Stimulated activated CD8-positive, alpha-beta memory T cell treated with anti-CD3 and anti-CD28 coated beads, Interleukin-12 subunit alpha, Interleukin-12 subunit beta, amount 100 ng/mL, for 4 hours (primary cell): ENCODE measurements around the gene OCA2.

ENCODE experiments used
- DNase-seq: peaks from one replicate; pipeline ENCODE4 v3.0.0-alpha.2; 2020; ENCODE audit warnings: low read depth

Gene OCA2

DNA sequence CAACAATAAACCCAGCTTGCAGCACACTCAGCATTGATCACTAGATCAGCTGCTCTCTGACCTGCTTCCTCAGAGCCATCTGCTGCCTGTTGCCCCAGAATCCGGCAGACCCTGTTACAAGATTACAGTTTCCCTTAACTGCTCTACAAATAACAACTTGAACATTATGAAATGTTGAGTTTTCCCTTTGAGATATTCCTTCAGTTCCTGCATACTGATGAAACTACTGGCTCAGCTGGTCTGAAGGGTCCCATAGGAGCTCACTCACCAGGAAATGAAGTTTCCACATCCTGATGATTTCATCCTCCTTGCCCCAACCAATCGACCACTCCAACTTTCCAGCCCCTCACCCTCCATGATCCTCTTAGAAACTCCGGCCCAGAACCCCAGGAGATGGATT is 281.9 kb downstream of the OCA2 start:
- DNase-seq, result no peak

DNA sequence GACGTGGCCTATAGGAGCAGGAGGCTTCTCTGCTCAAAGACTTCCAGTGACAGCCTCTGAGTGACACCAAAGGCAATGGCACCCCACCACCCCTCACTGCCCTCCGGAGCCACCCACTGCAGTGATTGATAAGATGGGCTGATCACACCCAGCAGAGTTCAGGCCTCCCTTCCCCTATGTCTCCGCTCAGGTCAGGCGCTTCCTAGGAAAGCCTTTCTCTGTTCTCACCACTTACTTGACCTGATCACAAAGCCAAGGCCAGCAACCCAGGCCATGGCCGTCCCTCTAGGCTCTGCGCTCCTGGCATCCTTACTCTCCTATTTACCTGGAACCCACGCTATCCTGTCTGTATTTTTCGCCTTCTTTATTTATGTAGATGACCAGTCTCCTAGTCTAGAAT is 282.3 kb downstream of the OCA2 start:
- no peak for DNase-seq

DNA sequence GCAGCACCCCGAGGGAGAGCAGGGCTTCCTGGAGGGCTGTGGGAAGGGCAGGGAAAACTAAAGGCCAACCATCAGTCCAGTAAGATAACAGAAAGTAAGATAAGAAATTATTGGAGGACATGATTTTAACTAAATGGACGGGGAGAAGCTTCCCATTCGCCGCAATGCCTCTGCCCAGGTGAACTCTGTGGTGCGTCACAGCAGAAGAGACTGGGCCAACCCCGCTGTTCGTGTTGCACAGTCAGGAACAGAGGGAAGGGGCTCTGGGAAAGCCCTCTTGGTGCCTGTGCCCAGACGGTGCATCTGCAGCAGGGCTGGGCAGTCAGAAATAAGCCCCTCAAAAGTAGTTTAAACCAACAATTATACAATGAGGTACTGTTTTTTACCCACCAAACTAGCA is 284.1 kb downstream of the OCA2 start:
- DNase-seq, result no peak

DNA sequence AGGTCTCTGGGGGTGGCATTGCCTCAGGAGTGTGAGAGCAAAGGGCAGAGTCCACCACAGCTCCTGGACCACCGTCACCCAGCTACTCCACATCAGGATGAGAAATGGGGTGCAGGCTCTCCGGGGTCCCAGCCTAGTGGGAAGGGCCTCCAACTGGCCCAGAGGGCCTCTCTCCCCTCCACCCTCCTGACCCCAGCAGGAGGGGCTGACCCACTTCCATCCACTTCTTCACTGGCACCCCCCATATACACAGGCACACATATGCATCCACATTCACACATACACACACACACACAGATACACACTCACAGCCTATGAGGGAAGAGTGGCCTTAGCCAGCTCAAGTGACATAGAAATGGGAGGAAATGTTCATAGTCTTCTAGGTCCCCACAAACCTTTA is 286.0 kb downstream of the OCA2 start:
- DNase-seq, result no peak

DNA sequence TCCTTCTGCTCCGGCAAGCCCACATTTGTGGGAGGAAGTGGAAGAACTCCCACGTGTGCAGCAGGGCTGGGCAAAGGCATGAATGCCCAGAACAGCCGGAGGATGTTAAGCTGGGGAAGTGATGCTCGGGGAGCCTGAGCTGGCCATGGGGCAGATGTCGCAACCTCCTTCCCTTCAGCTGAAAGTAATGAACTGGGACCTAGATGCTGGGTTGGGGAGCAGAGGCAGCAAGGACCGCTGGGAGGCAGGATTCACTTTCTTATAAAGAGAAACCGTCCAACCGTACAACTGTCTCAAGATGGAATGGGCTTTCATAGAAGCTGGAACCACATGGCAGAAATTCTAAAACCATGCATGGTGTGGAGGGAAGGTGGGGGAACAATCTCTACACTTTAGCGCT is 290.9 kb downstream of the OCA2 start:
- DNase-seq, result no peak

DNA sequence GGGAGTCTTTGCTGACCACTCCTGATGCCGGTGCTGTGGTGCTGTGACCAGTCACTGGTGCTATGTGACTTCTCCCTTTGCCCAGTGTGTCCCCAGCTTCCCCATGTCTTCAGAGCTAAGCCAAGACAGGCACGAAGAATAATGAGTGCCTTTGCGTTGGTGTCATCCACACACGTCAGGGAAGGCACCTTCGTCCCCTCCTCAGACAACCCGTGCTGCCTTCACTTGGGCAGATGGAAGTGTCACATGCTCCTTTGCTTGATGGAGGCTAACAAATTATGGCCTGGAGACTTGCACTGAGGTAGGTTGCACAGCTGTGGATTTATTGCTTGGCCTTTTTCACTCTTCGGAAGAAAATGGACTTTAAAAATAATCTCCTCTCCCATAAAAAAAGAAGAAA is 291.8 kb downstream of the OCA2 start:
- no peak for DNase-seq

DNA sequence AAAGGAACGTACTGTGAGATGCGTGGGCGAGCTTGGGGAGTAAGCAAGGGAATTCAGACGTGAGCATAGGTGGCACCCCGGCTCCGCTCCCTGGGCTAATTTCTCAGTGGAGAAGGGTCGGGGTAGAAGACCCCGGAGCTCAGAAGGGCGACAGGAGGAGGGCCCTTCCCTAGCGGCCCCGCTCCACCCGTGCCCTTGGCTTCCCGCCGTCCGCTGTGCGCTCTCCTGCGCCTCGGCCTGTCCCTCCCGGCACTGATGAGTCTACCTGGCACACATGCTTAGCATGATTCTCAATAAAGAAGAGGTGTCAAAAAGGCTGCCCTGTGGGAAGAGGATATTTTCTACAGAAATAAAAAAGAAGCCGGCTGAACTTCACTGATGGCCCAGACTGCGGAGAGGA is 292.7 kb downstream of the OCA2 start:
- no peak for DNase-seq

DNA sequence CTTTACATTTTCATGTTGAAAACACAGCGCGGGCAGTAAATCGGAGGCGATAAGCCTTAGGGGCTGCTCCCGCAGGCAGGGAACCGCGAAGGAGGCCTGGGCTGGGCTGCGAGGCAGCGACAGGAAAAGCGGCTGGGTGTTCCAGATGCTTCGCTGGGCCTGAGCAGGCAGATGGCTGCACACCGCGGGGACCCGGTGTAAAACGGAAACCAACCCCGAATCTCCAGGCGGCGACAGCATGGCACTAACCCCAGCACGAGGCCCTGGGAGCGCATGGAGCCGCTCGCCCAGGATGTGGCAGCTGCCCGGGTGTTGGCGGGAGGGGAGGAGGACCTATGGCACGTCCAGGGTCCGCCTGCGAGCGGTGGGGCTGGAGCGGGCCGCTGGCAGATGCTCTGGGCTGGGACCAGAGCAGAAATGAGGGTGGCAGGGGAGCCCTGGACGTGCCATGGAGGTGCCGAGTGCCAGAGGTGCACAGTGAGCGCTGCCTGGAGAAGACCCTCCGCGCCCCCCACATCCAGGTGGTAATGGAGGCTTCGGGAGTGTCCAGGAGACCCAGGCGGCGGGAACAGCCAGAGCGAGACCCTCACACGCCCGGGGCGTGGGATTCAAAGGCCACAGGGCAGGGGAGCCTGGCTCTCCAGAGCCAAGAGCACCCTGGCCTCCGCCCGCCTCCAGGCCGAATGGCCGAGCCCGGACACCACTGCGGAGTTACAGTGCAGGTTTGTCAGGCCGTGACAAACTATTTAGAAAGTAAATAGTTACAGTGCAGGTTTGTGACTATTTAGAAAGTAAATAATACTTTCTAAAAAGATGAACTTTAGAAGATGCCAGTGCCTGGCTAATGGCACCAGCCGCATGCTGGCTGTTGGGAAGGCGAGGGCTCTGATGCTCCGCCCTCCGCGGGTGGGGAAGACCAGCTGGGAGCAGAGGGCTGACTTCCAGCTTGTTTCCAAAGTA is 293.6 kb downstream of the OCA2 start:
- no peak for DNase-seq

DNA sequence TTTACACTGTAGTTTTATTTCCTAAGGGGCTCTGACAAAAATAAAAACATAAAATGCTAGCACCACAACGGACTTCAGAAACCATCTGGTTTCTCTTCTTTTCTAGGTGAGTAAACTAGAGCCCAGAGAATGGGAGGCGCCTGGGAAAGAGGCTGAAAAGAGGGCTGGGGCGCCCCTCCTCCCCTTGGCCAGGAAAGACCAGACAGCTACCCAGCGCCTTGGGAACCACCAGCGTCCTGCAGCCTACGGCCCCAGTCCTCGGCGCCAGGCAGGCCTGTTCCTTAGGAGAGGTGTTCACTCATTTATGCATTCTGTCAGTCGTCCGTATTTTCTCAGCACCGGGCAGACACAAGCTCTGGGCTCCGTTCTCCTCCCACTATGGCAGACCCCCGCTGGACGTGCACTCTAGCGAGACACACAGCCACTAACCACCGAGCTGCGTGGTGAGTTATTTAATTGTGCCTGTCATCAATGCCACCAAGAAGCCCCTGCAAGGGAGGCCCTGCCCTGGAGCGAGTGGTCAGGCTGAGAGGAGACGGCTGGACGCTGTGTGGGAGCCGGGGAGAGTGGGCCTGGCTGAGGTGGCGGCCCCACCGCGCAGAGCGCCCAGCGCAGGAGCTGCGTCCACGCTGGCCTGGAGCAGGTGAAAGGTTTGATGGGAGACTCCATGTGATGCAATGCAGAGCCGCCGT is 294.4 kb downstream of the OCA2 start:
- DNase-seq, result no peak

DNA sequence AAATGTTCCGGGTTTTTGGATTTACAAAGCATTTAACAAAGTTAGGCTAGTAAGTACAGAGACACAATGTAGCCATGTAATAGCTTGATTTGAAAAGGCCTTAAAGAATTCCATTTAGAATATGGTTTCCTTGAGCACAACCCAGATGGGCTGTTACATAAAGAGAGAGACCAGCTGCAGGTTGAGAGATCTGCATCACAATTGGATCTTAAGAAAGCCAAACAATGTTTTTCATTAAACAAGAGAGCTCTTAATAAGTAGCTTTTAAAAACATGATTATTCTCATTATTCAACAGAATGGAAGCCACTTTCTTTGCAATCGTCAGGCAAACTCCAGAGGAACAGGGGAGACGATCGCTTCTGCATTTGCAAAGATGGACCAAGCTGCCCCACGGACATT is 300.3 kb downstream of the OCA2 start:
- no peak for DNase-seq

DNA sequence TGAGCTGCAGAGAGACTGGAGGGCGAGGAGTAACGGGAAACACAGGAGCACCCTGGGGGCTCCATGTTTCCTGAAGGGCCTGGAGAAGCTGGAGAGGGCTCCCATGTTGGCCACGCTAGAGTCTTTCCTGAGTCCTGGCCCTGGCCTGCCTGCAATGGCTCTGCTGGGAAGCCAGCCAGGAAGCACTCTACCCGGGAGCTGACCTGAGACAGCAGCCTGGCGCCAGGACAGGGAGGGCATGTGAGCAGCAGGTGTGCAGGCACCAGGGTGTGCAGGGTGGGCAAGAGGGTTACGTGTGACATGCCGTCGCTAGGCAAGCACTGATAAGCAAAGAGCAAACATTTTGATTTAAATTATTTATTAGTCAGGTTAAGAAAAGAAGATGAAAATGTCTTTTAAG is 301.4 kb downstream of the OCA2 start:
- no peak for DNase-seq

DNA sequence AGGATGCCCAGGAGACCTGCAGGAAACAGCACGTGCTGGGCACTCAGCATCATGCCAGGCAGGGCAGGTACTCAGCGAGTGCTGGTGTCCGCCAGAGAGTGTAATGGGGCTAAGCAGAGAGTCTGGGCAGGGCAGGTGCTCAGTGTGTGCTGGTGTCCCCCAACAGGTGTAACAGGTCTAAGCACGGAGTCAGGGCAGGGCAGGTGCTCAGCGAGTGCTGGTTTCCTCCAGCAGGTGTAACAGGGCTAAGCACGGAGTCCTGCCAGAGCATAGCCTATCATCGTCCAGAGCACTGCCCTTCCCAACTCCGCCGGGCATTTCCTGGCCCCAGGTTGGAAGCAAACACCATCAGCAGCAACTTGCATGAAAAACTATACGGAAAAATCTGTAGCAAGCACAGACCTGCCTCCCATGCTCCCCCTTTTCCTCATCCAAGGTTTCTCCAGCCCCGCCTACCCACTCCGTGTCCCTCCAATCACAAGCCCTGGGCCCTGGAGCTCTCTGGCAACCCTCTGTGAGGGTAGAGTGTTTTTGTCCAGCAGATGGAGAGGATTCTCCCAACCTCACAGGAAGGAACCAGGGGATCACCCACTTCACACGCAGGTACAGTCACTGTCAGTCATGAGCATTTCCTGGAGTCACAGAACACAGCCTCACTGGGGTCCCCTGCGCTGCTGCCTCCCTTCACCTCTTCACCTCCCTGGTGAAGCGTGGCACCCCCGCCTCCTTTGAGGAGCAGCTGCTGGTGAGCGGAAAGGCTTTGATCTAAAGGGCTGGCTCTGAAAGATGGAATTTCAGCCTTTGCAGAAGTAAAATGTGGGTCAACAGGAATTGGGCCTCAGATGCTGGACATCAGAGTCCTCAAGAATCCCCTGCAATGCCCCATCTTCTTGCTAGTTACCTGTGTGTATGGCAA is 302.5 kb downstream of the OCA2 start:
- DNase-seq, result no peak

DNA sequence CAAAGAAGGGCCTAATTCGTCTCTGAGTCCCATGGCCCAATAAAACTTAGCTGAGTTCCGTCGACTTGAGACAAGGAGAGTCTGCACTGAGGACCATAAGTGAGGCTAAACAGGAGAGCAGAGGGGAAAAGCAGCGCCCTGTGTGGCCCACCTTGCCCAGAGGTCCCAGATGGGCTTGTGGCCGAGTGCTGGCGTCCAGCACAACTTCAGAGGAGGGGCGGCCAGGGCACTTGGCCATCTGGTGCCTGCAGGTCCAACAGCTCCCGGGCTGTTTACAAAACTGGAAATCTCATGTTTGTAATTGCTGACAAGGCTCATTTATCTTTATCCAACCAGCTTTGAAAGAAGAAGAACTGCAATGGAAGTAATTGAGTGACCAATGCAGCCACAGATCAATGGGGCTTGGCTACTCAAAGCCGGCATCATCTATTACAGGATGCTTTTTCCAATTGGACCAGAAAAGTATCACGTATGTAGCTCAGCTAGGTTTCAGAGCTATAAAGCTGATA is 306.3 kb downstream of the OCA2 start:
- DNase-seq, result no peak

DNA sequence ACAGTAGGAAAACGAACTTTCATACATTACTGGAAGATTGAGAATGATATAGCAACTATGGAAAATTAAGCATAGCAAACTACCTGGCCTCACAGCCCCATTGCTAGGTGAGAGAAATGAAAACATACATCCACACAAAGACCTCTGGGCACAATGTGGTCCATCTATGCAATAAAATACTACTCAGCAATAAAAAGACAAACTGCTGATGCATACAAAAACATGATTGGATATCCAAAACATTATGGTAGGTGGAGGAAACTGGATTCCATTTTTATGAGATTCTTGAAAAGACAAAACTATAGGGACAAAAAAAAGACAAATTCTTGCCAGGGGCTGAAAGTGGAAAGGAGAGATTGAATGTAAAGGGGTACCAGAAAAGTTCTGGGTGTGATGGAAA is 308.8 kb downstream of the OCA2 start:
- DNase-seq, result no peak

DNA sequence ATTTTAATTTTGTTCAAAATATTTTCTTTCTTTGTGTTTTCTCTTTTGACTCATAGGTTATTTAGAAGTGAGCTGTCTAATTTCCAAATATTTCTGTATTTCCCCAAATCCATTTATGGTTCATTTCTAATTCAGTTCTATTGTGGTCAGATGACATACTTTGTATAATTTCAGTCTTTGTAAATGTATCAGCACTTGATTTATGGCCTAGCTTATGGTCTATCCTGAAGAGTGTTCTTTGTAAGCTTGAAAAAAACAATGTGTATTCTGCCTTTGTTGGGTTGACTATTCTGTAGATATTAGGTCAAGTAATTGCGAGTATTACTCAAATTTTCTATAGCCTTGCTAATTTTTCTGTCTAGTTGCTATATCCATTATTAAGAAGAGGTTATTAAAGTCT is 311.2 kb downstream of the OCA2 start:
- DNase-seq, result no peak

DNA sequence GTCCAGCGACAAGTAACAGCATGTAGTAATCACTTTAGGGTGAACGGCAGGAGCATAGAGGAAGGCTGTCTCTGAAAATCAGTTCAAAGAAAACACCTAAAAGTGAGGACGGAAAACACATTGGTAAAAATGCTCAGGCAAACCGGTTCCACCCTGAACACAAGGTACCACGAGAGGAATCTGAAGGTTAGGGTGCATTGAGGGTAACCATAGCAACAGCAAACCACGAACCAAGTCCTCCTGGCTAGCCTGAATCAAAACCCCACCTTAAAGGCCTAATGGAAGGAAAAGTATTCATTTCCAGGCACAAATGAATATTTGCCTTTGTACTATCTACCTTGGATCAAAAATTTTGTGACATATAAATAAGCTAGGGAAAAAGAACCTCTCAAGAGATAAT is 315.0 kb downstream of the OCA2 start:
- DNase-seq, result no peak

DNA sequence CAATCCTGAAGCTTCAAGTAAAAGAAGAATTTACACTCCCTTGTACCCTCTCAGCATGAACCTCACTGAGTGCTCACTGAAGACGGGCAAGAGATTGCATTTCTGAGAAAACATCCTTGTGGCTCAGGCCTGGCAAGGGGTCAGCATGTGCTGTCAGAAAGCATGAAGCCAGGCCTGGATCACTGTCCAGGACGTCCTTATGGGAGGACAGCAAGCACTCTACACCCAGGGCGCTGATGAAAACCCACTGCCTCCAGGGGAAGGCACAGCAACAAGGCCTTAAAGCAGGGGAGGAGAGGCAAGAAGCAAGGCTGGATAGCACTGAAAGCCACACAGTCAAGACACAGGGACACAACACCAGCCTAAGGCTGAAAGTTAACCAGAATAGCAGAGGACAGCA is 315.4 kb downstream of the OCA2 start:
- DNase-seq, result no peak

DNA sequence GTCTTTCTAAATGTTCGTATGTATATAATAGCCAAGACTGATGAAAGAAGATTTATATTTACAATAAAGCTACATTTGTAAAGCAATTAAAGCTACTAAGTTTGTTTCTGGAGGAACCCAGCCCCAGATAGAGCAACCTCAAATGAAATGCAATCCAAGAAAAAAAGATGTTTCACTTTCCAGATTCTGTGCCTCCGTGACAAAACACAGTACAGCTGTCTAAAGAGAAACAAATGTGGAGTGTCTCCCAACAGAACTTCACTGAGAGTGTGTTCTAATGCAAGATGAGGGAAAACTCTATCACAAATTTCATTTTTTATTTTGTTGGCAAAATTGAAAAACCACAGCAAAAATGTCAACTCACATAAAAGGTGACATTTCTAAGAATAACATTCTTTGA is 317.0 kb downstream of the OCA2 start:
- no peak for DNase-seq

DNA sequence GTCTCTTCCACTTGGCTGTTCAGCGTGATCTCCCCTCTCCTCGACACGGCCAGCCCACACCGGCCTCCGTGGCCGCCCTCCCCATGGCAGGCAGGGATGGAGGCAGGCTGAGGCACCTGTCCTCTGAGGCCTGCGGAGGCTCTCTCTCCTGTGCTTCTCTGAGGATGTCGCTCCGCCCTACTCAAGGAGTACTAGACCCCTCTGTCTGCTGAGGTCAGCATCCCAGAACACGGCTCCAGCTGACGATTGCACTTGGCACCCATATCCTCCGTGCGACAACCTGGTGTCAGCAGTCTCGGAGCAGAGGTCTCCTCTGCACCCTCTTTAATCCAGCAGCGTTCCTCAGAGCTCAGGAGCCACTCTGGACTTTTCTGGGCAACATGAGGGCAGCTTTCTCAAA is 322.6 kb downstream of the OCA2 start:
- no peak for DNase-seq

DNA sequence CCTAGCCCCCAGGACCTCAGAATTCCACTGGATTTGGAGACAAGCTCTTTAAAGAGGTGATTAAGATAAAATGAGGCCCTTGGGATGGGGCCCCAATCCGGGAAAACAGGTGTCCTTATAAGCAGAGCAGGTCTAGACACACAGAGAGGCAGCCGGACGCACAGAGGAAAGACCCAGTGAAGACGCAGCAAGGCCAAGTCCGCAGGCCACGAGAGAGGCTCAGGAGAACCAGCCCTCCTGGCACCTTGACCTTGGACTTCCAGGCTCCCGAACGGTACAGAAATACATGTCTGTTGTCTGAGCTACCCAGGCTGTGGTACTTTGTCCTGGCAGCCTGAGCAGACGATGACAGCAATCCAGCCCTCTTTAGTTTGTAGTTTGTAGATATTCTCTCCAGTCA is 324.5 kb downstream of the OCA2 start:
- DNase-seq, result no peak

DNA sequence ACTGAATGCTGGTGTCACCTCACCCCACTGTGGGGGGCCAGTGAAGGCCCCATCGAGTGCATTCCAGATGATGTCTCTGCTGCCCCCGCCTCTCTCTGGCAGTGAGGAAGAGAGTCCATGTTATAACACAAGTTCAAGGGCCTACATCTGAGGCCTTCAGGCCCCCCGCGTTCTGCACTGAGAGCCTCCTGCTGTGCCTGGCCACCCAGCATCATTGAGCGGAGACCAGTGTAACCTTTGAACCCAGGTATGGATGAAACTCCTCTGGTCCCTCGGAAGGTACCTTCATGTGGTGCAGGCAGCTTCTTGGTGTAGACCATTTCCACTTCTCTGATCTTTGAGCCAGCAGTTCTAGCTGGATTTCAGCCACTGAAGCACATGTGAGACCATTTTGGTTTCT is 324.9 kb downstream of the OCA2 start:
- no peak for DNase-seq

DNA sequence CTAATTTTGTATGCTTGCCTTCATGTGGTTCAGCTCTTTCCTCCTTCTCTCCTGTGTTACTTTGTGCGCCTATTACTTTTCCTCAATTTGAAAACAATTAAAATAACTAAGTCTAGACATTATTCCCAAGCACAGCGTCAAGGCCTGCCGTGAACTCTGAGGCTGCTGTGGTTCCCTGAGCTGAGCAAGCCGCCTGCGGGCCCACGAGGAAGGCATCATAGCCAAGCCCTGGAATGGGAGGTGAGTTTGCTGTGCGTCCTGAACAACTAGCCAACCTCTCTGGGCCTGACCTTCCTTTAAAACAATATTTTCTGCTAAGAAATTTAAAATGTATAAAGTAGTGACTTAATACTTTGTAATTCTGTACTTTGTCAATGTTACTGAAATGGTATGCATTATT is 327.2 kb downstream of the OCA2 start:
- DNase-seq, result no peak
